IMR-90 (cell line): ENCODE results near the gene MDM4. TPM values are rescaled to one million over a fixed set of nuclear protein-coding genes. Genes with fewer than 3 reads are reported as not detected.

Experiments used
- ATAC-seq: fragments of 200-7000 bp; cut with Tn5 transposase; 2 replicates; pipeline ENCODE4 v1.9.1; 2020; ENCODE audit warnings: low read depth, mild to moderate bottlenecking, moderate library complexity
- BruUV-seq: library from RNA; stranded (reverse); fragments of 400-500 nt; replicated peaks from 2 replicates; lab custom pipeline; 2021; lab: Mats Ljungman, UMichigan
- CTCF ChIA-PET: fragments of 300-600 bp; formaldehyde crosslinking; extraction: SDS; loops from one replicate; lab custom pipeline; 2021; ENCODE audit warnings: antibody characterized with exemption; lab: Yijun Ruan, JAX
- POLR2A ChIA-PET: fragments of 300-600 bp; sonication (Branson Sonifier 250); formaldehyde crosslinking; loops from one replicate; lab custom pipeline; 2022; ENCODE audit warnings: antibody characterized with exemption; ENCODE audit not compliant: unreplicated experiment; lab: Charles Lee
- DNase-seq: peaks from one replicate; pipeline ENCODE4 v3.0.0; 2013
- H2AFZ ChIP-seq: replicated peaks from 2 replicates; pipeline ENCODE3; 2013; ENCODE audit warnings: low read length, mild to moderate bottlenecking; ENCODE audit not compliant: poor library complexity
- H2AK5ac ChIP-seq: 2 replicates; pipeline ENCODE4 v1.6.1; 2013; ENCODE audit warnings: low read depth, low read length, inconsistent platforms
- H2AK9ac ChIP-seq: replicated peaks from 2 replicates; pipeline ENCODE3; 2013; ENCODE audit warnings: mild to moderate bottlenecking, low read depth, low read length, moderate library complexity; ENCODE audit not compliant: poor library complexity
- H2BK120ac ChIP-seq: 2 replicates; pipeline ENCODE4 v1.6.1; 2013; ENCODE audit warnings: low read depth, low read length, inconsistent platforms
- H2BK15ac ChIP-seq: 3 replicates; pipeline ENCODE4 v1.6.1; 2013; ENCODE audit warnings: low read depth, low read length, inconsistent platforms
- H2BK20ac ChIP-seq: 2 replicates; pipeline ENCODE4 v1.6.1; 2013; ENCODE audit warnings: low read depth, mild to moderate bottlenecking, inconsistent platforms, low read length, moderate library complexity
- H2BK5ac ChIP-seq: 2 replicates; pipeline ENCODE4 v1.6.1; 2013; ENCODE audit warnings: mild to moderate bottlenecking, low read depth, low read length, inconsistent platforms; ENCODE audit not compliant: poor library complexity, severe bottlenecking
- H3K14ac ChIP-seq: replicated peaks from 2 replicates; pipeline ENCODE4 v1.6.1; 2013; ENCODE audit warnings: low read depth, low read length, inconsistent platforms
- H3K18ac ChIP-seq: 2 replicates; pipeline ENCODE4 v1.6.1; 2013; ENCODE audit warnings: low read depth, low read length, control low read depth
- H3K23ac ChIP-seq: 2 replicates; pipeline ENCODE4 v1.6.1; 2013; ENCODE audit warnings: low read depth, low read length, inconsistent platforms
- H3K27ac ChIP-seq: 2 replicates; pipeline ENCODE4 v1.5.1; 2013; ENCODE audit warnings: mild to moderate bottlenecking, control low read depth, low read length; ENCODE audit not compliant: insufficient read depth
- H3K27me3 ChIP-seq: 2 replicates; pipeline ENCODE4 v1.6.1; 2013; ENCODE audit warnings: low read length; ENCODE audit not compliant: control insufficient read depth, insufficient read depth
- H3K36me3 ChIP-seq: 2 replicates; pipeline ENCODE4 v1.6.1; 2013; ENCODE audit warnings: low read length, mixed read lengths; ENCODE audit not compliant: control insufficient read depth, insufficient read depth
- H3K4ac ChIP-seq: 2 replicates; pipeline ENCODE4 v1.6.1; 2013; ENCODE audit warnings: low read depth, low read length, inconsistent platforms
- H3K4me1 ChIP-seq: 2 replicates; pipeline ENCODE4 v1.6.1; 2013; ENCODE audit warnings: low read length, mixed read lengths; ENCODE audit not compliant: control insufficient read depth, insufficient read depth
- H3K4me2 ChIP-seq: 2 replicates; pipeline ENCODE4 v1.6.1; 2013; ENCODE audit warnings: low read depth, mild to moderate bottlenecking, control low read depth, low read length, moderate library complexity
- H3K4me3 ChIP-seq: 2 replicates; pipeline ENCODE4 v1.5.1; 2013; ENCODE audit warnings: low read depth, mild to moderate bottlenecking, control low read depth, low read length, moderate library complexity; ENCODE audit not compliant: insufficient read depth
- H3K56ac ChIP-seq: 2 replicates; pipeline ENCODE4 v1.6.1; 2013; ENCODE audit warnings: low read length, inconsistent platforms; ENCODE audit not compliant: insufficient read depth; ENCODE audit errors: extremely low read depth
- H3K79me1 ChIP-seq, 2 experiments: 2 replicates each; pipeline ENCODE4 v1.6.1; 2013; ENCODE audit warnings: low read length in 2 of 2, inconsistent platforms in 1 of 2, low read depth in 1 of 2
- H3K9ac ChIP-seq: 2 replicates; pipeline ENCODE4 v1.6.1; 2013; ENCODE audit warnings: low read depth, low read length, control low read depth
- H3K9me1 ChIP-seq: 2 replicates; pipeline ENCODE4 v1.6.1; 2013; ENCODE audit warnings: low read length, inconsistent platforms; ENCODE audit not compliant: insufficient read depth
- H3K9me3 ChIP-seq: 2 replicates; pipeline ENCODE4 v1.6.1; 2013; ENCODE audit warnings: low read length; ENCODE audit not compliant: control insufficient read depth, insufficient read depth
- H4K20me1 ChIP-seq: 2 replicates; pipeline ENCODE4 v1.6.1; 2013; ENCODE audit warnings: low read length, inconsistent platforms; ENCODE audit not compliant: insufficient read depth
- H4K5ac ChIP-seq: 2 replicates; pipeline ENCODE4 v1.6.1; 2013; ENCODE audit warnings: mild to moderate bottlenecking, low read depth, low read length, control low read depth
- H4K8ac ChIP-seq, 2 experiments: 2 replicates each; pipeline ENCODE4 v1.6.1; 2013; ENCODE audit warnings: low read depth in 2 of 2, low read length in 2 of 2, control low read depth in 1 of 2, inconsistent platforms in 1 of 2
- H4K91ac ChIP-seq: 2 replicates; pipeline ENCODE4 v1.6.1; 2013; ENCODE audit warnings: low read depth, low read length, inconsistent platforms; ENCODE audit not compliant: insufficient read depth
- BHLHE40 ChIP-seq: fragments of 150-350 bp; IDR thresholded peaks from 2 replicates; pipeline ENCODE4 v1.6.1; 2016; ENCODE audit warnings: mild to moderate bottlenecking, low read depth, low read length
- CEBPB ChIP-seq: IDR thresholded peaks from 2 replicates; pipeline ENCODE4 v1.6.1; 2012; ENCODE audit warnings: low read depth, low read length, improper control_type of control experiment
- CHD1 ChIP-seq: IDR thresholded peaks from 2 replicates; pipeline ENCODE4 v1.6.1; 2012; ENCODE audit warnings: low read depth, low read length, improper control_type of control experiment
- FOS ChIP-seq: fragments of 150-350 bp; IDR thresholded peaks from 2 replicates; pipeline ENCODE4 v1.6.1; 2016; ENCODE audit warnings: low read depth, low read length
- MAFK ChIP-seq: IDR thresholded peaks from 2 replicates; pipeline ENCODE4 v1.6.1; 2012; ENCODE audit warnings: low read depth, low read length, improper control_type of control experiment
- MAZ ChIP-seq: IDR thresholded peaks from 2 replicates; pipeline ENCODE4 v1.6.1; 2012; ENCODE audit warnings: low read depth, mild to moderate bottlenecking, low read length, improper control_type of control experiment, moderate library complexity, borderline replicate concordance
- MXI1 ChIP-seq: IDR thresholded peaks from 2 replicates; pipeline ENCODE4 v1.6.1; 2012; ENCODE audit warnings: low read depth, mild to moderate bottlenecking, low read length, moderate library complexity, borderline replicate concordance
- NFE2L2 ChIP-seq: fragments of 150-350 bp; IDR thresholded peaks from 2 replicates; pipeline ENCODE4 v1.6.1; 2016; ENCODE audit warnings: low read depth, mild to moderate bottlenecking, low read length
- POLR2A ChIP-seq: IDR thresholded peaks from 2 replicates; pipeline ENCODE4 v1.6.1; 2012; ENCODE audit warnings: mild to moderate bottlenecking, low read depth, low read length
- RAD21 ChIP-seq: IDR thresholded peaks from 2 replicates; pipeline ENCODE4 v1.6.1; 2012; ENCODE audit warnings: low read length, improper control_type of control experiment
- RCOR1 ChIP-seq: IDR thresholded peaks from 2 replicates; pipeline ENCODE4 v1.6.1; 2012; ENCODE audit warnings: mild to moderate bottlenecking, low read length, improper control_type of control experiment; ENCODE audit not compliant: insufficient replicate concordance
- SMC3 ChIP-seq: fragments of 150-350 bp; IDR thresholded peaks from 2 replicates; pipeline ENCODE4 v1.6.1; 2016; ENCODE audit warnings: low read depth, mild to moderate bottlenecking, antibody characterized with exemption, low read length, moderate library complexity
- WGBS, 2 experiments: methylation state at CpG; one replicate each; pipeline versions ENCODE4 v1.1.5 to v1.1.7; 2013; ENCODE audit warnings: missing lambda C conversion rate in 2 of 2; ENCODE audit not compliant: insufficient read length in 1 of 2; ENCODE audit errors: extremely low coverage in 2 of 2; 5-methylcytosine and 5-hydroxymethylcytosine counted together
- dilution Hi-C: fragments of 300-500 bp; cut with HindIII; formaldehyde crosslinking; loops from one replicate; pipeline ENCODE4 v1.14.3; 2018; ENCODE audit warnings: low sequenced_read_pairs; ENCODE audit not compliant: unreplicated experiment
- in situ Hi-C: fragments of 300-500 bp; cut with MboI; formaldehyde crosslinking; loops from 3 replicates; pipeline ENCODE4 v1.14.3; 2019; ENCODE audit warnings: low sequenced_read_pairs, inconsistent platforms, mixed read lengths
- intact Hi-C: fragments of 100-400 bp; cut with micrococcal nuclease; formaldehyde crosslinking; loops from 2 replicates; pipeline ENCODE4 v1.10.0; 2022
- polyA plus RNA-seq, 3 experiments: library from polyadenylated mRNA; depleted of rRNA; stranded (reverse); fragments of >200 nt; gene quantifications; 2 replicates each; pipeline ENCODE4 v1.2.3, GENCODE V29; 2012; ENCODE audit warnings: low replicate concordance in 1 of 3
- total RNA-seq: library from RNA; depleted of rRNA; stranded (reverse); fragments of >200 nt; gene quantifications from 2 replicates; pipeline ENCODE4 v1.2.3, GENCODE V29; 2012
- TF ChIP-seq, protein P1 (sequence below): fragments of 150-350 bp; IDR thresholded peaks from 2 replicates; pipeline ENCODE4 v1.6.1; 2017; ENCODE audit warnings: mild to moderate bottlenecking, antibody characterized with exemption, low read length, low read depth
- TF ChIP-seq, protein P2 (sequence below): fragments of 150-350 bp; IDR thresholded peaks from 2 replicates; pipeline ENCODE4 v1.6.1; 2016; ENCODE audit warnings: low read depth, mild to moderate bottlenecking, low read length, moderate library complexity, borderline replicate concordance
- TF ChIP-seq, protein P3 (sequence below): conservative IDR thresholded peaks from 2 replicates; pipeline ENCODE4 v1.5.1; 2012; ENCODE audit warnings: mild to moderate bottlenecking, low read depth, low read length, improper control_type of control experiment

Gene MDM4
- total and polyA plus RNA-seq, 2 of the 4 experiments (the other 2 are of a cell fraction) = 7.4 to 20.1 TPM

DNA sequence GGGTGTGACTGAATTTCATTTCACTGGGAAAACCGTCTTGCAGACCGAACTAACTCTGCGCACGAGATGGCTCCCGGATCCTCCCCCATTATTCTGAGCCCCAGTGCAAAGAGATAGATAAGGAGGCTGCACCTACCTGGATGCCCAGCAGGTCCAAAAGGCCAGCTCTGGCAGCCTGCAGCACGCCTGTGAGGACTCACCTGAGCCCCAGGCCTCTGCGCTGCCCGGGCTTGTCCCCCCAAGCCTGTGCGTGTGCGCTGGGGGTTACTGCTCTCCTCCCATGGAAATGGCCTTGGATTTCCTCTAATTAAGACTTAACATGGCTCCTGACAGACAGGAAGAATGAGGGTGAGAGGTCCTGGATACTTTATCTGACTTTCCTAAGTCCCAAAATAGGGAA lies 83.4 kb downstream of the MDM4 start:
- CTCF ChIA-PET = no interaction called here
- intact Hi-C loops = no loop called here

More for the DNA sequence above, 83.4 kb downstream of the MDM4 start:
- no peak overlapping the region for H2BK5ac ChIP-seq
- POLR2A ChIA-PET = no interaction called here
- no peak overlapping the region for H3K18ac ChIP-seq
- DNase-seq (no peak), ATAC-seq (no peak)
- no peak overlapping the region for H3K14ac ChIP-seq
- H4K20me1 ChIP-seq = no peaks in the 10 kb centered on the region
- peaks cover 35% of the 10 kb centered on the region for H3K27me3 ChIP-seq
- no peak overlapping the region for H3K9ac ChIP-seq
- no CpG with 5 or more reads among the region's 10 CpGs for WGBS, 2 experiments
- no peaks in the 10 kb centered on the region for H3K9me1 ChIP-seq
- H3K4ac ChIP-seq = no peak overlapping the region
- no peaks in the 10 kb centered on the region for H3K4me1 ChIP-seq
- no peak overlapping the region for H2AK9ac ChIP-seq
- in situ Hi-C loops = no loop called here
- H3K4me3 ChIP-seq = no peak overlapping the region
- H3K36me3 ChIP-seq = no peaks in the 10 kb centered on the region
- TF ChIP-seq CEBPB (no peak), NFE2L2 (no peak), MAFK (no peak), POLR2A (no peak), SMC3 (no peak), MAZ (no peak), RCOR1 (no peak), RAD21 (no peak), MXI1 (no peak), BHLHE40 (no peak), CHD1 (no peak), FOS (no peak)
- TF ChIP-seq, protein P1, sequence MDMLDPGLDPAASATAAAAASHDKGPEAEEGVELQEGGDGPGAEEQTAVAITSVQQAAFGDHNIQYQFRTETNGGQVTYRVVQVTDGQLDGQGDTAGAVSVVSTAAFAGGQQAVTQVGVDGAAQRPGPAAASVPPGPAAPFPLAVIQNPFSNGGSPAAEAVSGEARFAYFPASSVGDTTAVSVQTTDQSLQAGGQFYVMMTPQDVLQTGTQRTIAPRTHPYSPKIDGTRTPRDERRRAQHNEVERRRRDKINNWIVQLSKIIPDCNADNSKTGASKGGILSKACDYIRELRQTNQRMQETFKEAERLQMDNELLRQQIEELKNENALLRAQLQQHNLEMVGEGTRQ = no peak
- TF ChIP-seq, protein P2, sequence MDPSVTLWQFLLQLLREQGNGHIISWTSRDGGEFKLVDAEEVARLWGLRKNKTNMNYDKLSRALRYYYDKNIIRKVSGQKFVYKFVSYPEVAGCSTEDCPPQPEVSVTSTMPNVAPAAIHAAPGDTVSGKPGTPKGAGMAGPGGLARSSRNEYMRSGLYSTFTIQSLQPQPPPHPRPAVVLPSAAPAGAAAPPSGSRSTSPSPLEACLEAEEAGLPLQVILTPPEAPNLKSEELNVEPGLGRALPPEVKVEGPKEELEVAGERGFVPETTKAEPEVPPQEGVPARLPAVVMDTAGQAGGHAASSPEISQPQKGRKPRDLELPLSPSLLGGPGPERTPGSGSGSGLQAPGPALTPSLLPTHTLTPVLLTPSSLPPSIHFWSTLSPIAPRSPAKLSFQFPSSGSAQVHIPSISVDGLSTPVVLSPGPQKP = no peak
- TF ChIP-seq, protein P3, sequence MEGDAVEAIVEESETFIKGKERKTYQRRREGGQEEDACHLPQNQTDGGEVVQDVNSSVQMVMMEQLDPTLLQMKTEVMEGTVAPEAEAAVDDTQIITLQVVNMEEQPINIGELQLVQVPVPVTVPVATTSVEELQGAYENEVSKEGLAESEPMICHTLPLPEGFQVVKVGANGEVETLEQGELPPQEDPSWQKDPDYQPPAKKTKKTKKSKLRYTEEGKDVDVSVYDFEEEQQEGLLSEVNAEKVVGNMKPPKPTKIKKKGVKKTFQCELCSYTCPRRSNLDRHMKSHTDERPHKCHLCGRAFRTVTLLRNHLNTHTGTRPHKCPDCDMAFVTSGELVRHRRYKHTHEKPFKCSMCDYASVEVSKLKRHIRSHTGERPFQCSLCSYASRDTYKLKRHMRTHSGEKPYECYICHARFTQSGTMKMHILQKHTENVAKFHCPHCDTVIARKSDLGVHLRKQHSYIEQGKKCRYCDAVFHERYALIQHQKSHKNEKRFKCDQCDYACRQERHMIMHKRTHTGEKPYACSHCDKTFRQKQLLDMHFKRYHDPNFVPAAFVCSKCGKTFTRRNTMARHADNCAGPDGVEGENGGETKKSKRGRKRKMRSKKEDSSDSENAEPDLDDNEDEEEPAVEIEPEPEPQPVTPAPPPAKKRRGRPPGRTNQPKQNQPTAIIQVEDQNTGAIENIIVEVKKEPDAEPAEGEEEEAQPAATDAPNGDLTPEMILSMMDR = no peak
- no peak overlapping the region for H3K56ac ChIP-seq
- H2BK20ac ChIP-seq = no peak overlapping the region
- H2AFZ ChIP-seq = no peak overlapping the region
- no peak overlapping the region for H4K91ac ChIP-seq
- H2BK120ac ChIP-seq = no peak overlapping the region
- BruUV-seq = no TSS peak
- H3K23ac ChIP-seq = no peak overlapping the region
- no peak overlapping the region for H2AK5ac ChIP-seq
- no peaks in the 10 kb centered on the region for H3K79me1 ChIP-seq
- dilution Hi-C loops = no loop called here
- H3K4me2 ChIP-seq = no peak overlapping the region
- H4K5ac ChIP-seq = no peak overlapping the region
- H4K8ac ChIP-seq = no peak overlapping the region
- no peak overlapping the region for H2BK15ac ChIP-seq
- no peaks in the 10 kb centered on the region for H3K9me3 ChIP-seq
- no peak overlapping the region for H3K27ac ChIP-seq
